Measurements from ENCODE around the gene SLC1A2.
"Not testable (repeated sequence)": the region's sequence is repeated elsewhere in the genome, so short reads cannot be mapped to it uniquely, and the experiment has no call there.

SLC1A2 gene

DNA sequence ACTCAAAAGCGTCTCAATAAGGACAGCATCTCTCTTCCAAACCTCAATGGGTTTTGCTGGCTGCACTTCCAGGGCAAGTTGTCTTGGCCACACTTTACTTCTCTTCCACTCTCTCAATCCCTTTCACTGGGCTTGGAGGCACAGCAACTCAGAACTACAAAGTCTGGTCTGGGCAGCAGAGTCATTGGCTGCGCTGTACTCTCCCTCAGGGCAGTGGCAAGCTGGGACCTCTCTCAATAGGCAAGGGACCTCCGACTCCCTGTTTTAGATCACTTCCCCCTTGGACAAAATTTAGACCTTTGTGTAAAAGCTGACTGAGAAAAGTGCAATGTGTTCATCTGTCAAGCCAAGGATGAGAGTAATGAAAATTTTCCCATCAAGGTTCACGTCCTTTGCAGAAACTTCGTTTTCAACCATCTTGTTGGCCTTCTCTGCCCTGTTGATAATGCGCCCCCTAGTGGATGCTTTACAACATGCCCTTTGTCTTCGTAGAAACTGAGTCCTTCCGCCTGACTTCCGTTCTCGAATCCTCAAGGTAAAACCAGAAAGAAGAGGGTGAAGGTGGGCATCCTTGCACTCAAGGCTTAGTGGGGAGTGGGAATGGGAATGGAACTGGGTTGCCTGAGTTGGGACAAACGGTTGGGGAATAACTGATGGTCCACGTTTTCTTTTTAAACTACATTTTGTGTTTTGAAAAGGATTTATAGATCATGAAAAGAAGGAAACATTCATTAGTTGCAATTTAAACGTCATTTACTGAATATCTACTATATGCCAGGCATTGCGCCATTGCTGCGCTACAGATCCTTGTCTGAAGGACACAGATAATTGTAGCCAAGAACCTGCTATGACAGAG is 181.3 kb downstream of the SLC1A2 start:
- peak; percentile 72 for DNase-seq

DNA sequence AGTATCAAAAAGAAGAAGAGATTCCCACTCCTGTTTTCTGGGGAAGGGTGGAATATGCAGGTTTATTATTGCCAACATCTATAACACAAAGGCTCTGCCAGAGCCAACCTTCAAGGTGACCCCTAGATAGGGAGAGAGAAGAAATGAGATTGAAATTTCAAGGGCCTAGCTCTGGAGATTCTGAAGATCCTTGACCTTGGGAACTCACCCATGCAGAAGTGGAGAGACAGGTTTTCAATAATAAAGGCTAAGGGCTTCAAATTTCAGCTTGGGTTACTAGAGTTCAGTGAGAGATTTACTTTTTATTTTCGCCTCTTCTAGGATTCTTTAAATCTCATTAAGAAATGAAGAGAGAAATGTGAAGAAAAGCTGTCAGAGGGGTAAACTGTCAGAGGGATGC is 182.0 kb downstream of the SLC1A2 start:
- DNase-seq, result no peak

DNA sequence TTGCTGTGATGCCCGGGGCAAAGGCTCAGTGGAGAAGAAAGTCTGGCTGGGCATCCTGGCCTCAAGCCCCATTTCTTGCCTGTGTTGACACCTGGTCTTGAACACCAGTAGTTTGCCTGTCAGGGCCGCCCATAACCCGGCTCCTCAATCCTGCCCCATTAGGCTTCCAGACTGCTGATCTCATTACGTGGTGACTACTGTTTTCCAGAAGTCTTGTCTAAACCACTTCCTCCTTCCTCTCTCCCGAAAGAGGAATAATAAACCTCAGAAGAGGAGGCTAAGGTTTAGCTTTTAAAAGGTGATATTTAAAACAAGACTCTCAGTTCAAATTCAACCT is 182.7 kb downstream of the SLC1A2 start:
- DNase-seq, result no peak

DNA sequence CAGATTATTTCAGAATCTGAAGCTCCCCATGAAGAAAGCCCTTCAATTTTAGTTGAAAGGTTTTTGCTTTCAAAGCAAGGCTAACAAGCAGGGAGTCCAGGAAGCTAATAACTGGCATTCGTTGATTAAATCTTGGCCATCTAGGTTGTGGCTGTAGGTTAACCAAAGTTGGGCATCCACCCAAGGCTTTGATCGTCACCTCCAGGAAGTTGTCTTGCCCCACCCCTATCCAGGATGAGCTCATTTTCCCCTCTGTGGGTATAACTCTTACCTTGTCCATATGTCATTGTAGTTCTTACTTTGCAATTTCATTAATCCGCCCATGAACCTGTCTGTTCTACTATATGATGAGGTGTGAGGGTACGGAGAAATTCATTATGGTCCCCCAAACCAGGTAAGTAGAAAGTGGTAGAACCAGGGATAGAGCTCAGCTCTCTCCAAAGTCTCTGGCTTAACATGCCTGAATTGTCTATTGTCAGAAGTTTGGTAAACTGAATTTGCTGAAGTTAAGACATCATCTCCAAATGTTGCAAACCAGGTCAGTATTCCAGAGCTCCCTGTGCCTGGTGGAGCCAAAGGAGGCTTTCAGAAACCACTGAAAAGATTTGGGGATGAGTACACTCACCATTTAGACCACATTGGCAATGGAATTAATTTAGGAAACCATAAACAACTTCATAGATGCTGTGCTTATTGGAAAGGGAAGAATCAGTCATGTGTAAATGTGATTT is 183.3 kb downstream of the SLC1A2 start:
- DNase-seq, result peak; percentile 69

DNA sequence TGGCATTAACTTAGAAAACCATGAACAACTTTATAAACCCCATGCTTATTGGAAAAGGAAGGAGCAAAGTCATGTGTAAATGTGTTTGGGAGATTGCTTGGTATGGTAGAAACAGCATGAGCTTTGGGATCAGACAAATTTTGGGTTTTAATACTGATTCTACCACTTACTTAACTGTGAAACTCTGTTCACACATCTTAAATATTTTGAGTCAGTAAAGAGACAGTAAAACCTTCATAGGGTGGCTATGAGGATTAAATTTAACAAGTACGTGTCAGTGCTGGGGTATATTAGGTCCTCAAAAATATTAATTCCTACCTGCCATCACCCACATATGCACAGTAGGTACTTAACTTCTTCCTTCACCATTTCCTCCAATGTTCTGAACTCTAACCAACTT is 183.9 kb downstream of the SLC1A2 start:
- DNase-seq, result no peak

DNA sequence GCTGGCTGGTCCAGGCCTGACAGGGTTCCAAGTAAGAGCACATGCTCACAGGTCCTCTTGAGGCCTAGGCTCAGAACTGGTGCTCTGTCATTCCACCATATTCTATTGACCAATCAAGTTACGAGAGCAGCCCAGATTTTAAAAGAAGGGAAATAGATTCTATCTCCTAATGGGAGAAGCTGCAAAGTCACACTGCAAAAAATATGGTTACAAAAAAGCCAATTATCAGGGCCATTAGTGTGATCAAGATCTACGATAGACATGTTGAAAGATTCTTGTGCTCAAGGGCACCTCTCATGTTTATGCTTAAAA is 184.2 kb downstream of the SLC1A2 start:
- DNase-seq, result no peak

DNA sequence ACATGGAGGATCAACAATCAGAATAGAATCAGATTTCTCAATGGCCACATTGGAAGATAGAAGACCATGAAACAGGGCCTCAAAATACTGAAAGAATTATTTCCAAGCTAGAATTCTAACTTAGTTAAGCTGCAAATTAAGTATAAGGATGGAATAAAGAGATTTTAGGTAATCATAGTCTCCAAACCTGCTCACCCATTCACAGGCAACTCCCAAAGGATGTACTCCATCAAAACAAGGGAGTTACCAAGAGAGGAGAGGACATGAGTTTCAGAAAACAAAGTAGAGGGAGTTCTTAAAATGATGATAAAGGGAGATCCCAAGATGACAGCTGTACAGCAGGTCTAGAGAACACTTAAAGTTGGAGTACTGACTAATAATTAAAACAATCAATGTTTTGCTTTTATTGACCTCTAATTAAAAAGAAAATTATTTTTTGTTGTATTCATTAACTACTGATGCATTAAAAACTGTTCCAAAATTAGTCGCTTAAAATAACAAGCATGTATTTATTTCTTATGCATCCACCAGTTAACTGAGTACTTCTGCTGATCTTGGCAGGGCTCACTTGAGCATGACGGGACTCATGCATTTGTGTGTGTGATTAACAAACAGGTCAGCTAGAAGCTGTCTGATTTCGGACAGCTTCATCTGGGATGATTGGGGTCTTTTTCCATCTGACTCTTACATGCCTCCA is 184.8 kb downstream of the SLC1A2 start:
- DNase-seq, result no peak

DNA sequence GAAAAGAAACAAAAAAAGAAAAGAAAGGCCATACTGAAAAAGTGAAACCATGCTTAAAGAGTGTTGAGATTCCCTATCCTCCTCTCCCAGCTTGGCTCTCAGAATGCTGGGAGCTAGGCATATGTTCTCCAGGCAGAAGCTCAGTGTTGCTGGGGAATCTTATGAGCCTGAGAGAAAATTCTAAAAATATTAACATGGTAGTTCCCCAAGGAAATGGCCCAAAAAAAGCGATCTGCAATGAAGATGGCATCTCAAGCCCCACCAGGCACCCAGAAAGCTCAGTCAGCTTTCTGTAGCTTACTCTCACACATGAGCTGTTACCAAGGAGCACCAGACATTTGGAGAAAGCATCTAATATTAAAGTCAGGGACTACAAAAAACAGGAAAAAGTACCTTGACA is 185.8 kb downstream of the SLC1A2 start:
- no peak for DNase-seq

DNA sequence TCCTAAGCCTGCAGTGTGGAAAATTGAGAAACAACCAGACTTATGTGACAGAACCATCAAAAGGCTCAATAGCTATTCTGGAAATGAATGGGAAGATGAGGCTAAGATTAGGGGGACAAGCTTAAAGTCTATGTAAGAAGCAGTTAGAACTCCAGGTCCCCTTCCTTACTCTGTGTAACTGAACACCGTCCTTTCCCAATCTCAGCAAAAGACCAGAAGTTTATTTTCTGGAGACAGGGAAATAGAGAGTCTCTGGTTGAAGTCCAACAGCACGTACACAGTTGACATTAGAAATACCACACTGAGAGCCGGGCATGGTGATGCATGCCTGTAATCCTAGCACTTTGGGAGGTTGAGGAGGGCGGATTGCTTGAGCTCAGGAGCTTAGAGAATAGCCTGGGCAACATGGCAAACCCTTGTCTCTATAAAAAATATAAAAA is 186.4 kb downstream of the SLC1A2 start:
- no peak for DNase-seq

DNA sequence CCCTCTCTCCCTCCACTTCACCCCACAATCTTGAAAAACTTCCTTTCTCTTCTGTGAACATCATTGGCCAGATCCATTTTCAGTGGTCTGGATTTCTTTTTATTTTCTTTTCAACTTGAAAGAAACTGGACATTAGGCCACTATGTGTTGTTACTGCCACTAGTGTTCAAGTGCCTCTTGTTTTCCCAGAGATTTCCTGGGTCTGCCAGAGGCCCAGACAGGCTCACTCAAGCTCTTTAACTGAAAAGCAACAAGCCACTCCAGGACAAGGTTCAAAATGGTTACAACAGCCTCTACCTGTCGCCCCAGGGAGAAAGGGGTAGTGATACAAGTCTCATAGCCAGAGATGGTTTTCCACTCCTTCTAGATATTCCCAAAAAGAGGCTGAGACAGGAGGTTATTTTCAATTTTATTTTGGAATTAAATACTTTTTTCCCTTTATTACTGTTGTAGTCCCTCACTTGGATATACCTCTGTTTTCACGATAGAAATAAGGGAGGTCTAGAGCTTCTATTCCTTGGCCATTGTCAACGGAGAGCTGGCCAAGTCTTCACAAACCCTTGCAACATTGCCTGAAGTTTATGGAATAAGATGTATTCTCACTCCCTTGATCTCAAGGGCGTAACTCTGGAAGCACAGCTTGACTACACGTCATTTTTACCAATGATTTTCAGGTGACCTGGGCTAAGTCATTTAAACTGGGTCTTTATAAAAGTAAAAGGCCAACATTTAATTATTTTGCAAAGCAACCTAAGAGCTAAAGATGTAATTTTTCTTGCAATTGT is 188.1 kb downstream of the SLC1A2 start:
- DNase-seq, result no peak

DNA sequence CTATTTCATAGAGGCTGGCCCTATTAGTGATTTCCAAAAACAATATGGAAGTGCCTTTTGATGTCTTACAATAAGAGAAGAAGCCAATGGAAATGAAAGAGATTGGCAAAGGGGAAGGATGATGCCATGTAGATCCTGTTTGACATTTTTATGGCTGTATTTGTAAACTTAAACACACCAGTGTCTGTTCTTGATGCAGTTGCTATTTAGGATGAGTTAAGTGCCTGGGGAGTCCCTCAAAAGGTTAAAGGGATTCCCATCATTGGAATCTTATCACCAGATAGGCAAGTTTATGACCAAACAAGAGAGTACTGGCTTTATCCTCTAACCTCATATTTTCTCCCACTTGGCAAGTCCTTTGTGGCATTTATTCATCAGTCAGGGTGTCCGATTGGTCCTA is 189.0 kb downstream of the SLC1A2 start:
- DNase-seq, result no peak

DNA sequence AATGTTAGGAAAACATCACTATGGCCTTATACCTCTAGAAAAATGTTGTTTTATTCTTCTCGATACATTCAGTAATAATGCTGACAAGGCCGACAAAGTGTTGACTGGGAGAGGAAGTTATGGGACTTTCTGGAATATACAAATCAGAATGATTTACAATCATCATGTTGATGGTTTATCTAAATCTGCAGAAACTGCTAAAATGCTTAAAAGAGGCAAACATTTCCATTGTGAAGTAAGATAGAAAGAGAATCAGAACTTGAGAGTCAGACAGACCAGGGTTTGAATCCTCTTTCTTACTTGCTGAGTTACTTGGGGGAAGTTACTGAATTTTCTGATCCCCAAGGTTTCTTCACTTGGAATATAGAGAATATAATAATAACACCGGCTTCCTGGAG is 191.0 kb downstream of the SLC1A2 start:
- no peak for DNase-seq

DNA sequence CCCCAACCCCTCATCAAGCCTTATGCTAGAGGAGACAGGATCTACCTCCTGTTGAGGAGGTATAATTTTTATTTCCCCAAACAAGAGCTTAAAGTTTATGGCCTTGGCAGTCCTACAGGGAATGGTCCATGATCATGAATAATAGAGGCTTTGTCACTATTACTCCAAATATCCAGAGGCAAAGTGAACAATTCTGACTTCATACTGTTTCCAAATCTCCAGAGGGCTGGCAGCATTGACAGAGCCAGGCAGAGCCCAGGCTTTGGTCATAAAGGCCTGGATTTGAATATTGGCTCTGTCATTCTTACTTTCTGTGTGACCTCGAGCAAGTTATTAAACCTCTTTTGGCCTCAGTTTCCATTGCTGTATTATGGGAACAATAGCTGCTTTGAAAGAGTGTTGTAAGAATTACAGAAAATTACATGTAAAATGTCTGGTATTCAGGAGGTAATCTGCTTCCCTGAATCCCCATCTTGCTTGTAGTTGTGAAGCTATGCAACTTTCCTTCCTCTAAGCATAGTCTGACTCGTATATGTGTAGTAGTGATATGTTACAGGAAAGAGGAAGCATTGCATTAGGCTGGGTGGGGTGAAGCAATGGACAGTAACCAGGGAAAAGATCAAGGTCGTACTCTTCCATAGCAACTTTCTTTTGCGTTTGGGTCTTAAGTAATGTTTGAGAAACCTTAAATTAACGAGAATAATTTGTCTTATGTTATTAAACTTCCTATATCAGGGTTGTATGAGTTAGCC is 191.6 kb downstream of the SLC1A2 start:
- no peak for DNase-seq

DNA sequence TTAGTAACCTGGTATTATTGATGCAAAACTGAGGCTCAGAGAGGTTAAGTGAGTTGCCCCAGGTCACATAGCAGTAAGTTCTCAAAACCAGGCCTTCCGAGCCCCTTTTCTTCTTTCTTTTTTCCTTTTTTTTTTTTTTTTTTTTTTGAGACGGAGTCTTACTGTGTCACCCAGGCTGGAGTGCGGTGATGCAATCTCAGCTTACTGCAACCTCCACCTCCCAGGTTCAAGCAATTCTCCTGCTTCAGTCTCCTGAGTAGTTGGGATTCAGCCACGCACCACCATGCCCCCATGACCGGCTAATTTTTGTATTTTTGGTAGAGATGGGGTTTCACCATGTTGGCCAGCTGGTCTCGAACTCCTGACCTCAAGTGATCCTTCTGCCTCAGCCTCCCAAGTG is 192.6 kb downstream of the SLC1A2 start:
- not testable (repeated sequence) for DNase-seq

DNA sequence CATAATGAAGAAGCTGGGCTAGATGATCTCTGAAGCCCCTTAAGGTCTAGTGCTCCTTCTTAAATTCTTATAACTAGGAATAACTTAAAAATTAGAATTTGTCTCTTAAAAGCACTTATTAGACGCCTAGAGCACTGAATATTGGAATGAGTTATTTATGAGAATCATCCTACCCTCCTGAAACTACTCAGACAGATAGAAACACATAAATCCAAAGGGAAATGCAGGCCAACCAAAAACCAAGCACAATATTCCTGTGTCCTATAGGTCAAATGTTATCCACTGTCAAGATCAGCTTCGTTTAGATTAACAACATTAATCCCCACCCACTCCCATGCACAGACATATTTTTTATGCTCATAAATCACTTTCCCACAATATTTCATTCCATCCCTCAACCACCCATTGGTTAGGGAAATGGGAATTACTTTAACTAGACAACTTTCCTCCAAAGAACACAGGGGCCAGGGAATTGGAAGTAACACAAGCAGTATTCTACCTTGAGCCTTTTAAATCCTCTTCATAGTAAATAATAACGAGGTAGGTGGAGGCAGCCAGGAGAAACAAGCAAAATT is 193.3 kb downstream of the SLC1A2 start:
- DNase-seq, result no peak

DNA sequence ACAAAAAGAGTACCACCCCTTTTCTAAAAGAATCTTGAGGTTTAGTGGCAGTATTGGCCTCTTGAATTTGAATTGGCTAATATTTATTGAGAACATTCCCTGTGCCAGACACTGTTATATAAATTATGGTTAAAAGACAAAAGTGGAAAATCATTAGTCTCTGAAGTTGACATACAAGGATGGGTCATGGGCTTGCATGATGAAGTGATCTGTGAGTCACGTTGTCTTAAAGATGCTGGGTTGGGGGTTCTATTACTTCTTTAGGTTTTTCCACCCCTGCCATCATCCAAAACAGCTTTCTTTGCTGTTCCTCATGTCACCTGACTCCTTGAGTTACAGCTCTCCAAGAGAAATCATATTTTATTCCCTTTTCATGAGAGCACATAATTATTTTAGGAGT is 195.4 kb downstream of the SLC1A2 start:
- no peak for DNase-seq

DNA sequence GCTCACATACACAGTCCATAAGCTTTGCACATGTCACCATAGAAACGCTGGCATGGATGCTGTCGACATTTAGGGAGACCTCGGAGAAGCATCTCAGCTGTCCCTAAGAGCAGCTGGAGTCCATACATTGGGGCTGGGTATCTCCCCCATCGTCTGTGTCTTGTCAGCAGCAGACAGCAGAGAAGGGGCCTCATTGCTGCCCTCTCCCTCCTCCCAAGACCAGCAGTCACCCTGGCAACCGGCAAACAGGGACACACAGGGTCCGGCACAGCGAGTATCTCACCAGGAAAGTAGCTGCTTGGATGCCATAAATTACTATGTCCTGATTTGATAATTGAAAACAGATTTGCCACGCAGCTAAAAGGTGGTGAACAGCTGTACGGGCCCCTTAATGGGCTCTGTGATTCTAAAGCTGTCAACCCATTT is 196.0 kb downstream of the SLC1A2 start:
- no peak for DNase-seq

DNA sequence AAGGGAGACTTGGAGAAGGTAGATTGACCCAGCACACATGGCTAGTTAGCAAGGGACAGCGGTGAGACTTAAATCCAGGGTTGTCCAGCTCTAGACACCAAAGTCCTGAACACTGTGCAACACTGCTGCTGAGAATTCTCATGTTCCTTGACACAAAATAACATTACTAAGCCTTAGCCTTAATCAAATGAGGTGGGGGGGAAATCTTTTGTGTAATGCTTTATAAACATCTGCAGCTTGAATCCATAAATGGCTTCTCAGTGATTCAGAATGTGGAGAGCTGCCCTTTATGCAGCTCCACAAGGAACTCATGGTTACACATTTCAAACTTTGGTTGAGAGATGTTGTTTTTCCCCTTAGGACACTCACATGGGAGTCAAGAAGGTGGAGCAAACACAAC is 200.4 kb downstream of the SLC1A2 start:
- no peak for DNase-seq

DNA sequence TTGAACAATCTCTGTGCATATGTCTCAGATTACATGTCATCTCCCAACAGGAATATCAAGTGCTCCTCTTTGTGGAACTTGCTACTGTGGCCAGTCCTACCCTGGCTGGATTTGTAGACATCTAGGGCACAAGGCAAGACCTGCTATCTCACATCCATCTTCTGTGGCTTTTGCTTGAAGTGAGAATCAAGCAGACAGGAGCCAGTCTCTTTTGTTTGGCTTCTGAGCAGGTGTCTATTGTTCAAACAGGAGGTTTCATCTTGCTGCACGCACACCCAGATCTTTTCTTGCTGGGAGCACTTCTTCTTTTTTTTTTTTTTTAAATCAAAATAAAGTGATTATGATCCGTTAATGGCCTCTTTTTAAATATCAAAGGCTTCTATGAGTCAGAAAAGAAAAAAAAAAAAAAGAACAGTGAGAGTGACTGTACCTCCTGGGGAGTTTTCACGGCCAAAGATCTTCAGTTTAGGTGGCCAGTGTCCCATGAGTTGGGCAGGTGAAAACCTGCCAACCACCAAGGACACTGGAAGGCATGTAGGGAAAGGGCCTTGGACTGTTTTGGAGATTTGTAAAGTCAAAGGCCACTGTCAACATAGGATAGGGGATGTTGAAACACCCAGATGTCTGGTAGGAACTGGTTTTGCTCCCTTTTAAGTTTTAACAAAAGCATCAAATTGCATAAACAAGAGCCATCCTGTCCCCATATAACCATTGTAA is 202.2 kb downstream of the SLC1A2 start:
- no peak for DNase-seq

DNA sequence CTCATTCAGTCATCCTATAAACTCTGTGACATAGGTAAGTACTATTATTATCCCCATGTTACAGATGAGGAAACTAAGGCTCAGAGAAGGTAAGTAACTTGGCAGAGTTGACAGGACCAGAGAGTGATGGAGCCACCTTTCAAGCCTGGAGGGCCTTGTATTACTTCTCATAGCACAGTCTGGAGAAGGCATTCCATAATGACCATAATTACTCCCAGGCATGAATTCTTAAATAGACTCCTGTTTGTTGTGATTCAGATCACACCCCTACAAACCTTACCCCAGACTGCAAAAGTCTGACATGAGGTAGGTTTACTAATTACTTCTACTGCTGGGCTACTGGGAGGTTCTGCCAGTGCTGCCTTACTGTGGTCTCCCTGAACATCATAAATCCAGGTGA is 203.4 kb downstream of the SLC1A2 start:
- DNase-seq, result no peak

DNA sequence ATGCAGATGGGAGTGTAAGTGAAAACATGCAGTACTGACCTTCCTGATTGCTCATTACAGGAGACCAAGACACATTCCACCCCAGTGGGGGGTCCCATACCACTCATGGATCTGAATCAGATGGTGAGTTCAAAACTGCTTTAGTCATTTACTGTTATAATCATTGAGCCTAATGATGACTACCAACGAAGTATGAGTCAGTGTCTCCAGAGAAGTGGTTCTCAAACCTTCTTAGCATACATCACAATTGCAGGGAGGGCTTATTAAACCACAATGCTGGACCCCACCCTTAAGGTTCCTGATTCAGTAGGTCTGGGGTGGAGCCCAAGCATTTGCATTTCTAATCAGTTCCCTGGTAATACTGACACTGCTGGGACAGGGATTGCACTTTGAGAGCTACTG is 204.6 kb downstream of the SLC1A2 start:
- peak; percentile 64 for DNase-seq
